BJ (cell line): Measurements from ENCODE around the gene XYLB. TPM values are rescaled to one million over a fixed set of nuclear protein-coding genes. Genes with fewer than 3 reads are reported as not detected.

Experiments used
- CTCF ChIA-PET: fragments of 350-600 bp; formaldehyde crosslinking; extraction: SDS; loops from one replicate; lab custom pipeline; 2021; ENCODE audit warnings: antibody characterized with exemption, inconsistent platforms; lab: Yijun Ruan, JAX
- POLR2A ChIA-PET: fragments of 300-600 bp; sonication (Branson Sonifier 250); formaldehyde crosslinking; extraction: SDS; loops from one replicate; lab custom pipeline; 2021; ENCODE audit warnings: antibody characterized with exemption; lab: Charles Lee
- DNase-seq: peaks from one replicate; pipeline ENCODE4 v3.0.0-alpha.2; 2011; ENCODE audit warnings: low read depth
- H3K27me3 ChIP-seq: 2 replicates; pipeline ENCODE4 v1.6.0; 2011; ENCODE audit warnings: low read length; ENCODE audit not compliant: control insufficient read depth, insufficient read depth
- H3K36me3 ChIP-seq: 2 replicates; pipeline ENCODE4 v1.5.1; 2011; ENCODE audit warnings: low read length; ENCODE audit not compliant: control insufficient read depth, insufficient read depth
- H3K4me3 ChIP-seq: 2 replicates; pipeline ENCODE4 v1.5.1; 2011; ENCODE audit warnings: low read depth, mild to moderate bottlenecking, control low read depth, low read length
- CTCF ChIP-seq: IDR thresholded peaks from 2 replicates; pipeline ENCODE4 v1.5.1; 2011; ENCODE audit warnings: low read depth, mild to moderate bottlenecking, control low read depth, inconsistent platforms, low read length, moderate library complexity; ENCODE audit not compliant: insufficient read depth
- polyA plus RNA-seq: library from polyadenylated mRNA; depleted of rRNA; stranded (reverse); fragments of >200 nt; gene quantifications from 2 replicates; pipeline ENCODE4 v1.2.3, GENCODE V29; 2011

XYLB gene
- polyA plus RNA-seq, 1 experiment = 3.0 TPM

- no peak for TF ChIP-seq CTCF
- H3K4me3 ChIP-seq = no peak overlapping the region
- ChIA-PET CTCF (interaction anchor here (0.6 to 1.2 kb wide), 3 partner anchors 10 to 38 kb away, joined by 3 read pairs; no protein-coding TSS in a partner anchor), POLR2A (no interaction called here)
- H3K36me3 ChIP-seq = peaks cover 8% of the 10 kb centered on the region
- no peaks in the 10 kb centered on the region for H3K27me3 ChIP-seq
- DNase-seq = no peak
These were observed 21.7 kb downstream of the XYLB start for GRCh38 chr3:38368238-38368637.

- DNase-seq = no peak
- Histone ChIP-seq H3K27me3 (no peaks in the 10 kb centered on the region), H3K4me3 (no peak overlapping the region), H3K36me3 (peaks cover 9% of the 10 kb centered on the region)
- ChIA-PET POLR2A (no interaction called here), CTCF (interaction anchor here (2.0 kb wide), 1 partner anchor 23 kb away, joined by 9 read pairs; the partner anchor contains the start of gene XYLB)
- TF ChIP-seq CTCF = no peak
These were observed 22.6 kb downstream of the XYLB start for GRCh38 chr3:38369186-38369585.

DNA sequence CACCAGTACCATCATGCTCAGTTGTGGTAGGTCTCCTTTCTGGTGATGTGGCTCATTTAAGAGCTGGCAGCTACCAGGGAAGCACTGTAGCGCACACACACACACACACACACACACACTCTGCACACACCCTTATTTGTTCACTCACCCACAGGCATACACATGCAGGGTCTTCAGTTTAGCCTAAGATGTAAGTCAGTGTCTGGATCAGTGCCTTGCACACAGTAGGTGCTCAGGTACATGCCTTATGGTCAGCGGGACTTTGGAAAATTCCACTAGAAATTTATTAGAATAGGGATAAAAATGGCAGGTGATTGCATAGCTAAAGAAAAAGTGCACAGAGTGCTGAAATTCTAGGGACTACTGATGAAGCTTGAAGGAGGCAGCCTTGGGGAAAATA is 23.6 kb downstream of the XYLB start:
- H3K4me3 ChIP-seq = no peak overlapping the region
- ChIA-PET POLR2A (no interaction called here), CTCF (interaction anchor here (0.9 to 2.0 kb wide), 3 partner anchors 8 to 110 kb away, joined by 4 to 9 read pairs (median 4); partner anchors contain the start of gene XYLB)
- H3K36me3 ChIP-seq = peaks cover 9% of the 10 kb centered on the region
- no peak for DNase-seq
- no peak for TF ChIP-seq CTCF
- no peaks in the 10 kb centered on the region for H3K27me3 ChIP-seq

- Histone ChIP-seq H3K27me3 (no peaks in the 10 kb centered on the region), H3K4me3 (no peak overlapping the region), H3K36me3 (peaks cover 6% of the 10 kb centered on the region; the same call in 1 of the 2 replicates)
- no peak for TF ChIP-seq CTCF
- DNase-seq = no peak
- ChIA-PET POLR2A (no interaction called here), CTCF (interaction anchor here (0.9 to 2.0 kb wide), 3 partner anchors 7 to 109 kb away, joined by 4 to 9 read pairs (median 4); partner anchors contain the start of gene XYLB)
These were observed 24.3 kb downstream of the XYLB start for GRCh38 chr3:38370861-38371260.

GRCh38 chr3:38371541-38372213 is 25.1 kb downstream of the XYLB start:
- CTCF ChIA-PET = no interaction called here
- POLR2A ChIA-PET = no interaction called here
- no peak for TF ChIP-seq CTCF
- DNase-seq = no peak
- H3K4me3 ChIP-seq = no peak overlapping the region
- H3K36me3 ChIP-seq = peaks cover 9% of the 10 kb centered on the region
- H3K27me3 ChIP-seq = no peaks in the 10 kb centered on the region
